ENCODE results near the gene SPRY4. TPM values are rescaled to one million over a fixed set of nuclear protein-coding genes. Genes with fewer than 3 reads are reported as not detected.

Gene SPRY4
- total and polyA plus RNA-seq, 2 of the 4 experiments (the other 2 are of a cell fraction) = 8.4 to 21.0 TPM

DNA sequence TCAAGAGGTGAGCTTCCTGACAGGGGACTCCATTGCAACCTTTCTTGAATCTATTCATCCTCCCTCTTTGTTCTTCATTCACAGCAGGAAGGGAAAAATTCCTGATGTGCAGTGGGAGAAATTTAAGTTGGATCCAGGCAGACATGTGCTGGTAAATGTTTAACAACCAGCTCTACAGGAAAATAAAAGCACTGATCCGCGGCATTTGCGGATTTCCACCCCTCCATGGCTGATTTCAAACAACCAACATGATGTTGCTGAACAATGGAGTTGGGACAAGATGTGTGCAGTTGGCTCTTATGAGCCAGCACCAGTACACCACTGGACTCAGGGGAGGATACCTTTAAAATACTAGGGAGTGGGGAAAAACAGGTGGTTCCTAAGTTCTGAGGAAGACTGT is 47.0 kb downstream of the SPRY4 start:
- H2AFZ ChIP-seq (replicated peaks; ENCODE audit: low read length, poor library complexity) = no peak overlapping the region
- H3K27ac ChIP-seq (ENCODE audit: insufficient read depth, low read length) = no peak overlapping the region
- peaks cover 11% of the 10 kb centered on the region for H3K9me1 ChIP-seq (ENCODE audit: insufficient read depth, low read length)
- no peak overlapping the region for H3K4me3 ChIP-seq (ENCODE audit: insufficient read depth, low read depth, low read length)
- H2AK9ac ChIP-seq (replicated peaks; ENCODE audit: low read depth, low read length, poor library complexity) = no peak overlapping the region
- BruUV-seq (replicated peaks) = no TSS peak
- H2BK120ac ChIP-seq (ENCODE audit: low read depth, low read length) = no peak overlapping the region
- H2AK5ac ChIP-seq (ENCODE audit: low read depth, low read length) = no peak overlapping the region
- H3K4me1 ChIP-seq (ENCODE audit: control insufficient read depth, insufficient read depth, low read length) = peaks cover 2% of the 10 kb centered on the region; the same call in 1 of the 2 replicates
- TF ChIP-seq RFX5 (IDR thresholded peaks at IDR 0.05; ENCODE audit: low read depth, low read length) = no peak
- no peak for TF ChIP-seq MXI1 (IDR thresholded peaks at IDR 0.05; ENCODE audit: borderline replicate concordance, low read depth, low read length)
- no peak for TF ChIP-seq RAD21 (IDR thresholded peaks at IDR 0.05; ENCODE audit: low read length)
- TF ChIP-seq SMC3 (IDR thresholded peaks at IDR 0.05; ENCODE audit: low read depth, low read length) = no peak
- no peak for TF ChIP-seq CEBPB (IDR thresholded peaks at IDR 0.05; ENCODE audit: low read depth, low read length)
- TF ChIP-seq CHD1 (IDR thresholded peaks at IDR 0.05; ENCODE audit: low read depth, low read length) = no peak
- TF ChIP-seq, protein P1, sequence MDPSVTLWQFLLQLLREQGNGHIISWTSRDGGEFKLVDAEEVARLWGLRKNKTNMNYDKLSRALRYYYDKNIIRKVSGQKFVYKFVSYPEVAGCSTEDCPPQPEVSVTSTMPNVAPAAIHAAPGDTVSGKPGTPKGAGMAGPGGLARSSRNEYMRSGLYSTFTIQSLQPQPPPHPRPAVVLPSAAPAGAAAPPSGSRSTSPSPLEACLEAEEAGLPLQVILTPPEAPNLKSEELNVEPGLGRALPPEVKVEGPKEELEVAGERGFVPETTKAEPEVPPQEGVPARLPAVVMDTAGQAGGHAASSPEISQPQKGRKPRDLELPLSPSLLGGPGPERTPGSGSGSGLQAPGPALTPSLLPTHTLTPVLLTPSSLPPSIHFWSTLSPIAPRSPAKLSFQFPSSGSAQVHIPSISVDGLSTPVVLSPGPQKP (IDR thresholded peaks at IDR 0.05; ENCODE audit: borderline replicate concordance, low read depth, low read length) = no peak
- TF ChIP-seq BHLHE40 (IDR thresholded peaks at IDR 0.05; ENCODE audit: low read depth, low read length) = no peak
- no peak for TF ChIP-seq RCOR1 (IDR thresholded peaks at IDR 0.05; ENCODE audit: insufficient replicate concordance, low read length)
- TF ChIP-seq POLR2A (IDR thresholded peaks at IDR 0.05; ENCODE audit: low read depth, low read length) = no peak
- in situ Hi-C loops (cut with MboI; ENCODE audit: low sequenced_read_pairs) = no loop called here
- H3K14ac ChIP-seq (replicated peaks; ENCODE audit: low read depth, low read length) = no peak overlapping the region
- no peaks in the 10 kb centered on the region for H3K36me3 ChIP-seq (ENCODE audit: control insufficient read depth, insufficient read depth, low read length)
- H2BK15ac ChIP-seq (ENCODE audit: low read depth, low read length) = no peak overlapping the region
- no peak overlapping the region for H4K8ac ChIP-seq (ENCODE audit: low read depth in 2 of 2, low read length in 2 of 2)
- intact Hi-C loops (cut with micrococcal nuclease) = no loop called here
- H3K9me3 ChIP-seq (ENCODE audit: control insufficient read depth, insufficient read depth, low read length) = no peaks in the 10 kb centered on the region
- no peak overlapping the region for H2BK20ac ChIP-seq (ENCODE audit: low read depth, low read length)
- no peak overlapping the region for H3K4me2 ChIP-seq (ENCODE audit: low read depth, low read length)
- ChIA-PET POLR2A (ENCODE audit: unreplicated experiment) (no interaction called here), CTCF (no interaction called here)
- dilution Hi-C loops (cut with HindIII; ENCODE audit: low sequenced_read_pairs, unreplicated experiment) = no loop called here
- H3K79me1 ChIP-seq (ENCODE audit: low read depth in 1 of 2, low read length in 2 of 2) = peaks cover 0 to 9% of the 10 kb centered on the region in 2 experiments; a peak in 2 of 4 replicates
- H4K20me1 ChIP-seq (ENCODE audit: insufficient read depth, low read length) = no peaks in the 10 kb centered on the region
- no peak overlapping the region for H4K91ac ChIP-seq (ENCODE audit: insufficient read depth, low read depth, low read length)
- H2BK5ac ChIP-seq (ENCODE audit: low read depth, low read length, poor library complexity, severe bottlenecking) = no peak overlapping the region
- no peak overlapping the region for H4K5ac ChIP-seq (ENCODE audit: low read depth, low read length)
- ATAC-seq (ENCODE audit: low read depth) = no peak
- no peak overlapping the region for H3K4ac ChIP-seq (ENCODE audit: low read depth, low read length)
- no peak for DNase-seq
- no peaks in the 10 kb centered on the region for H3K27me3 ChIP-seq (ENCODE audit: control insufficient read depth, insufficient read depth, low read length)
- no peak overlapping the region for H3K9ac ChIP-seq (ENCODE audit: low read depth, low read length)
- H3K23ac ChIP-seq (ENCODE audit: low read depth, low read length) = no peak overlapping the region
- no CpG with 5 or more reads among the region's 3 CpGs for WGBS, 2 experiments (ENCODE audit: extremely low coverage in 2 of 2, insufficient read length in 1 of 2)
- no peak overlapping the region for H3K18ac ChIP-seq (ENCODE audit: low read depth, low read length)
- H3K56ac ChIP-seq (ENCODE audit: extremely low read depth, insufficient read depth, low read length) = no peak overlapping the region

Data from IMR-90 (cell line).